LNCAP (cell line): ENCODE measurements around the gene ELF3.

Experiments used
- CTCF ChIP-seq: fragments of 450-650 bp; IDR thresholded peaks from 2 replicates; pipeline ENCODE4 v1.5.1; 2017; ENCODE audit warnings: mild to moderate bottlenecking

Gene ELF3

GRCh38 chr1:201982623-201983379 lies 27.6 kb upstream of the ELF3 start, which contains the start of gene RNPEP:
Gene RNPEP (plus strand): TSS chr1:201982648. CDS start chr1:201982667, 19 bp downstream.
- no peak; the same call in 1 of the 2 replicates for TF ChIP-seq CTCF

GRCh38 chr1:201983380-201983805 lies 27.0 kb upstream of the ELF3 start:
- no peak for TF ChIP-seq CTCF

GRCh38 chr1:201984446-201984845 lies 25.9 kb upstream of the ELF3 start:
- no peak for TF ChIP-seq CTCF

- no peak for TF ChIP-seq CTCF
Measured at GRCh38 chr1:201985355-201985754, 25.0 kb upstream of the ELF3 start.

- TF ChIP-seq CTCF: no peak
Measured at GRCh38 chr1:201988601-201989000, 21.8 kb upstream of the ELF3 start.

GRCh38 chr1:201989354-201990128 lies 20.8 kb upstream of the ELF3 start:
- TF ChIP-seq CTCF: no peak

GRCh38 chr1:201990427-201990826 lies 20.0 kb upstream of the ELF3 start:
- no peak for TF ChIP-seq CTCF
